ENCODE measurements around the gene NRAP.

- TF ChIP-seq, protein P1, sequence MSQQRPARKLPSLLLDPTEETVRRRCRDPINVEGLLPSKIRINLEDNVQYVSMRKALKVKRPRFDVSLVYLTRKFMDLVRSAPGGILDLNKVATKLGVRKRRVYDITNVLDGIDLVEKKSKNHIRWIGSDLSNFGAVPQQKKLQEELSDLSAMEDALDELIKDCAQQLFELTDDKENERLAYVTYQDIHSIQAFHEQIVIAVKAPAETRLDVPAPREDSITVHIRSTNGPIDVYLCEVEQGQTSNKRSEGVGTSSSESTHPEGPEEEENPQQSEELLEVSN (IDR thresholded peaks at IDR 0.05): no peak
- no peak for TF ChIP-seq ZNF274 (IDR thresholded peaks at IDR 0.05; ENCODE audit: borderline replicate concordance, extremely low read depth, low read length)
- TF ChIP-seq POLR2AphosphoS5 (IDR thresholded peaks at IDR 0.05; ENCODE audit: low read depth, low read length): no peak
- TF ChIP-seq BRCA1 (IDR thresholded peaks at IDR 0.05; ENCODE audit: low read depth, low read length): no peak
- TF ChIP-seq, protein P2, sequence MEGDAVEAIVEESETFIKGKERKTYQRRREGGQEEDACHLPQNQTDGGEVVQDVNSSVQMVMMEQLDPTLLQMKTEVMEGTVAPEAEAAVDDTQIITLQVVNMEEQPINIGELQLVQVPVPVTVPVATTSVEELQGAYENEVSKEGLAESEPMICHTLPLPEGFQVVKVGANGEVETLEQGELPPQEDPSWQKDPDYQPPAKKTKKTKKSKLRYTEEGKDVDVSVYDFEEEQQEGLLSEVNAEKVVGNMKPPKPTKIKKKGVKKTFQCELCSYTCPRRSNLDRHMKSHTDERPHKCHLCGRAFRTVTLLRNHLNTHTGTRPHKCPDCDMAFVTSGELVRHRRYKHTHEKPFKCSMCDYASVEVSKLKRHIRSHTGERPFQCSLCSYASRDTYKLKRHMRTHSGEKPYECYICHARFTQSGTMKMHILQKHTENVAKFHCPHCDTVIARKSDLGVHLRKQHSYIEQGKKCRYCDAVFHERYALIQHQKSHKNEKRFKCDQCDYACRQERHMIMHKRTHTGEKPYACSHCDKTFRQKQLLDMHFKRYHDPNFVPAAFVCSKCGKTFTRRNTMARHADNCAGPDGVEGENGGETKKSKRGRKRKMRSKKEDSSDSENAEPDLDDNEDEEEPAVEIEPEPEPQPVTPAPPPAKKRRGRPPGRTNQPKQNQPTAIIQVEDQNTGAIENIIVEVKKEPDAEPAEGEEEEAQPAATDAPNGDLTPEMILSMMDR (IDR thresholded peaks at IDR 0.05; ENCODE audit: control extremely low read depth in 1 of 3, insufficient read depth in 1 of 3, low read depth in 1 of 3, low read length in 3 of 3): peak; percentile 33 to 43 (median 39); a peak in 3 of 4 replicates
- no peak for TF ChIP-seq POLR2A (IDR thresholded peaks at IDR 0.05; ENCODE audit: control extremely low read depth in 1 of 2, low read depth in 2 of 2, low read length in 2 of 2)
Measured at GRCh38 chr10:113610631-113611601, 52.9 kb downstream of the NRAP start.
